Measurements from ENCODE around the gene CDK17. TPM values are rescaled to one million over a fixed set of nuclear protein-coding genes. Genes with fewer than 3 reads are reported as not detected.
"Not testable (repeated sequence)": the region's sequence is repeated elsewhere in the genome, so short reads cannot be mapped to it uniquely, and the experiment has no call there.

Gene CDK17
- total and polyA plus RNA-seq, 12 donors: 8.5 to 32.4 (median 21.0) TPM

DNA sequence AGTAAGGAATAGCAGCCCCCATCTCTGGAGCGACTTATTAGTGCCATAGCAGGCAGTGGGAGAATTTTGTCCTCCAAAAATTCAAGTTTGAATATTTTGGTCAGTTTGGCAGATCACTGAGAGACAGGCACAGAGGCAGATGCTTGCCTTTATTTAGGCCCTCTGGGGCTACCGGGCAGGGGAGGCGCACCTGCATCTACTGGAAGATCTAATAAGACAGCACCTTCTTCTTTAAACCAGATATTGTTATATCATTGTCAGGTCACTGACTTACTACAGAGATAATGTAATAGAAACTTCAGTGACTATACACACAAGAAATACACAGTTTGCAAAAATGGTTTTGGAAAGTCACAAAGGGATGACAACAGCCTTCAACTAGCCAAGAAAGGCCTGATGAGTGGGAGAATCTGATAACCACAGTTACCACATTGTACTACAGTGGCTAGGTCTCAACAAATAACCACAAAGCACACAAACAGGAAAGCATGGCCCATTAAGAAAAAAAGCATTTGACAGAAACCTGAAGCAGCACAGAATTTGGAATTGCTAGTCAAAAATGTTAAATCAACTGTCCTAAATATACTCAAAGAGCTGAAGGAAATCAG is 56.8 kb downstream of the CDK17 start:
- TF ChIP-seq, protein P1, sequence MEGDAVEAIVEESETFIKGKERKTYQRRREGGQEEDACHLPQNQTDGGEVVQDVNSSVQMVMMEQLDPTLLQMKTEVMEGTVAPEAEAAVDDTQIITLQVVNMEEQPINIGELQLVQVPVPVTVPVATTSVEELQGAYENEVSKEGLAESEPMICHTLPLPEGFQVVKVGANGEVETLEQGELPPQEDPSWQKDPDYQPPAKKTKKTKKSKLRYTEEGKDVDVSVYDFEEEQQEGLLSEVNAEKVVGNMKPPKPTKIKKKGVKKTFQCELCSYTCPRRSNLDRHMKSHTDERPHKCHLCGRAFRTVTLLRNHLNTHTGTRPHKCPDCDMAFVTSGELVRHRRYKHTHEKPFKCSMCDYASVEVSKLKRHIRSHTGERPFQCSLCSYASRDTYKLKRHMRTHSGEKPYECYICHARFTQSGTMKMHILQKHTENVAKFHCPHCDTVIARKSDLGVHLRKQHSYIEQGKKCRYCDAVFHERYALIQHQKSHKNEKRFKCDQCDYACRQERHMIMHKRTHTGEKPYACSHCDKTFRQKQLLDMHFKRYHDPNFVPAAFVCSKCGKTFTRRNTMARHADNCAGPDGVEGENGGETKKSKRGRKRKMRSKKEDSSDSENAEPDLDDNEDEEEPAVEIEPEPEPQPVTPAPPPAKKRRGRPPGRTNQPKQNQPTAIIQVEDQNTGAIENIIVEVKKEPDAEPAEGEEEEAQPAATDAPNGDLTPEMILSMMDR (IDR thresholded peaks at IDR 0.05): no peak
- H3K27me3 ChIP-seq: no peaks in the 10 kb centered on the region
- no peak for DNase-seq
- no peak for ATAC-seq
- intact Hi-C loops (cut with DNase I): loop anchor here in 1 of 10 donors (10.0 kb wide), 1 partner anchor 51 kb away; no protein-coding TSS in a partner anchor
- H3K4me3 ChIP-seq: no peak overlapping the region
- H3K9me3 ChIP-seq: peaks cover 0 to 39% (median 22%) of the 10 kb centered on the region in 11 donors
- peaks cover 0 to 50% (median 26%) of the 10 kb centered on the region in 9 donors for H3K4me1 ChIP-seq
- 98 to 99% methylated on average over 3 of the region's 3 CpGs for WGBS, 2 donors
- no peak overlapping the region for H3K27ac ChIP-seq
- H3K36me3 ChIP-seq: peaks cover 0 to 9% (median 3%) of the 10 kb centered on the region in 9 donors

DNA sequence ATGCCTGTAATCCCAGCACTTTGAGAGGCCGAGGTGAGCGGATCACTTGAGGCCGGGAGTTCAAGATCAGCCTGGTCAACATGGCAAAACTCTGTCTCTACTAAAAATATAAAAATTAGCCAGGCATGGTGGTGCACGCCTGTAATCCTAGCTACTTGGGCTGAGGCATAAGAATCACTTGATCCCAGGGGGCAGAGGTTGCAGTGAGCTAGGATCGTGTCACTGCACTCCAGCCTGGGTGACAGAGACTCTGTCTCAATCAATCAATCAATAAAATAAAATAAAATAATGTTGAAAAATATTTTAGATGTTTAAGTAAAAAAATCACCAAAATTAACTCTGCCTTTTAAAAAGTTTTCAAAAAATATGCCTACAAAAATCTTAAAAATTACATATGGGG is 60.6 kb downstream of the CDK17 start:
- not testable (repeated sequence) for DNase-seq, ATAC-seq, H3K36me3 ChIP-seq, H3K4me3 ChIP-seq, H3K27me3 ChIP-seq, H3K27ac ChIP-seq
- intact Hi-C loops (cut with DNase I): loop anchor here in 1 of 10 donors (10.0 kb wide), 1 partner anchor 55 kb away; no protein-coding TSS in a partner anchor
- WGBS, 2 donors: 98 to 99% methylated on average over 5 of the region's 5 CpGs
- Histone ChIP-seq H3K4me1 (peaks cover 0 to 39% (median 8%) of the 10 kb centered on the region in 9 donors), H3K9me3 (peaks cover 0 to 38% (median 24%) of the 10 kb centered on the region in 11 donors)

DNA sequence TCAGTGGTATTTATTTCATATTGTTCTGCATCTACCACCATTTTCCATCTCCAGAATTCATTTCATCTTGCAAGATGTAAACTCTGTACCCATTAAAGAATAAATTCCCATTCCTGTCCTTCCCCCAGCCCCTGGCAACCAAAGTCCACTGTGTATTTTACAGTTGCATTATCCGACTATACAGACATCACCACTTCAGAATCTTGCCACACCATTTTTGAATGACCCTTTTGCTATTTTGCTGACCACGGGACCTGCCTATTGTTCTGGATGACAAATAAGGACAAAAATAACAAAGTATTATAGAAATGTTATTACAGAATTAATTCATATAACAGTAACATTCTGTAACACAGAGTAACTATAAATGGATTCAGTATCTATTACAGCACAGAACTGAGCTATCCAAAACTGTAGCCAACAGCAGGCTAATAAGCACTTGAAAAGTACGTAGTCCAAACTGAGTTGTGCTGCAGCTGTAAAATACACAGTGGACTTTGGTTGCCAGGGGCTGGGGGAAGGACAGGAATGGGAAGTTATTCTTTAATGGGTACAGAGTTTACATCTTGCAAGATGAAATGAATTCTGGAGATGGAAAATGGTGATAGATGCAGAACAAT is 61.3 kb downstream of the CDK17 start:
- intact Hi-C loops (cut with DNase I): no loop called here
- Histone ChIP-seq H3K27me3 (no peaks in the 10 kb centered on the region), H3K36me3 (peaks cover 0 to 5% (median 0%) of the 10 kb centered on the region in 9 donors), H3K9me3 (peaks cover 0 to 31% (median 16%) of the 10 kb centered on the region in 11 donors), H3K4me3 (no peak overlapping the region), H3K27ac (peak overlapping the region in 3 of 10 donors; percentile 36 to 49 (median 41)), H3K4me1 (peaks cover 0 to 39% (median 8%) of the 10 kb centered on the region in 9 donors)
- TF ChIP-seq, protein P1 (IDR thresholded peaks at IDR 0.05): no peak
- peak in 7 of 8 donors; percentile 63 to 94 (median 87) for ATAC-seq
- no peak for DNase-seq
- 40 to 48% methylated on average over 3 of the region's 3 CpGs for WGBS, 2 donors

DNA sequence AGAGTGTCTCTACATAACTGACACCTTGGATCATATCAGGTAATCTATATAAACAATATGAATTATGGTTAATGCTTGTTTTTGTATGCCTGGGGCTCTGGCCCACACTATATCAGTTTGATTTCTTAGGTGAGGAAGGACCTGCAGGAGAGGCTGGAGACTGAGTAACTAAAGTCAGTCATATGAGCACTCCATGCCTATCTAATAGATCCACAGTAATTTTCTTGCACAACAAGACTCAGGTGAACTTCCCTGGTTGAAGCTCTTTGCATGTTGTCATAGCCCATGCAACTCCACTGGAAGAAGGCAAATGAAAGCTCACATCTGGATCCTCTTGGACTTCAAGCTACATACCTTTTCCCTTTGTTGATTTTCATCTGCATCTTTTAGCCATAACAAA is 62.3 kb downstream of the CDK17 start:
- Histone ChIP-seq H3K9me3 (peaks cover 0 to 21% (median 10%) of the 10 kb centered on the region in 11 donors), H3K27ac (no peak overlapping the region), H3K4me1 (peaks cover 0 to 39% (median 8%) of the 10 kb centered on the region in 9 donors), H3K36me3 (peaks cover 0 to 15% (median 0%) of the 10 kb centered on the region in 9 donors), H3K4me3 (no peak overlapping the region), H3K27me3 (no peaks in the 10 kb centered on the region)
- no peak for DNase-seq
- TF ChIP-seq, protein P1 (IDR thresholded peaks at IDR 0.05): no peak
- peak in 2 of 8 donors; percentile 27 to 37 for ATAC-seq
- intact Hi-C loops (cut with DNase I): no loop called here

Data from heart right ventricle (tissue), 16 donors.